ENCODE measurements around the gene ADSL. TPM values are rescaled to one million over a fixed set of nuclear protein-coding genes. Genes with fewer than 3 reads are reported as not detected.

Gene ADSL
- total and polyA plus RNA-seq, 4 donors = 31.1 to 49.0 (median 37.7) TPM

GRCh38 chr22:40323681-40324171 is 22.6 kb upstream of the ADSL start:
- H3K36me3 ChIP-seq (ENCODE audit: control insufficient read depth in 1 of 2, insufficient read depth in 2 of 2, low read length in 1 of 2) = peaks cover 2 to 8% of the 10 kb centered on the region in 2 donors
- intact Hi-C loops (cut with DNase I) = no loop called here
- no peak for ATAC-seq (ENCODE audit: low FRiP score)

DNA sequence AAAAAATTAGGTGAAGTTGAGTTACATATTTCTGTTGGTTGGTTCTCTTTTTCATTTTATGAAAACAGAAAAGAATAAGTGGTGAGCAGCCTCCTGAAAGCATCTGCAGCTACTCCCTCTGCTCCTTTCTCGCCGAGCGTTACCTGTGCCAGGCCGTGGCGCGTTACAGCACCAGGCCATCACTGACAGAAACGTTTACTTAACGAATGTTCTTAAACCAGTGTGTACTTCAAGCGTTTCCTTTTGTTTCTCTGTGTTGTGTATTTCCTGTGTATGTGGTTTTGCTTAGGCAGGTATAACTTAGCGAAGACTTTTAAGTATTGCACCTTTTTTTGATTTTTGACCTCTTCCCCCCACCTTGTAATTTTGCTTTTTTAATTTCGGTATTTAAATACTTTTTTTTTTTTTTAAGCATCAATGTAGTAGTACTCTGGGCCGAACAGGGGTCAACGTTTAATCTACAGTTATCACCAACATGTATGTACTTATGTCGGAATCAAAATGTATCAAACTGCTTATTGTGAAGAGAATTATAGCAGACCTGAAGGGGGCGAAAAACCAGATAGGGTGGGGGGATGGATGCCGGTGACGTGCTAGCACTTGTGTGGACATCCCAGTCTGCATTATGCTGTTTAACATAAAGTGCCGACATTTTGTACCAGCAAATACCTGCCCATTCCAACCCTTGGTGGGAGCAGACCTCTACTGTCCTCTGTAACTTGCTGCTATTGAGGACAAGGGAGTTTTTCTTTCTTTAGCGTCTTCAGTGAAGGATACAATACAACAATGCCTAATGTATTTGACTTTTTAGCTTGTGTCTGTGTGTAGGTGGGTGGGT is 21.6 kb upstream of the ADSL start:
- no peak for ATAC-seq (ENCODE audit: low FRiP score)
- no peaks in the 10 kb centered on the region for H3K27me3 ChIP-seq (ENCODE audit: control insufficient read depth in 1 of 2, insufficient read depth in 2 of 2, low read length in 1 of 2)
- no peak overlapping the region for H3K27ac ChIP-seq (ENCODE audit: low read depth in 1 of 2, low read length in 2 of 2)
- no peaks in the 10 kb centered on the region for H3K4me1 ChIP-seq (ENCODE audit: control insufficient read depth in 1 of 2, insufficient read depth in 2 of 2, low read length in 2 of 2)
- H3K36me3 ChIP-seq (ENCODE audit: control insufficient read depth in 1 of 2, insufficient read depth in 2 of 2, low read length in 1 of 2) = peaks cover 2 to 8% of the 10 kb centered on the region in 2 donors
- no peak for DNase-seq
- H3K9me3 ChIP-seq (ENCODE audit: control insufficient read depth, low read length) = no peaks in the 10 kb centered on the region
- no peak overlapping the region for H3K4me3 ChIP-seq (ENCODE audit: low read length in 2 of 2)
- WGBS, 2 donors = 81 to 82% methylated on average over 19 of the region's 19 CpGs
- intact Hi-C loops (cut with DNase I) = no loop called here

More at GRCh38 chr22:40323681-40324171, 22.6 kb upstream of the ADSL start:
- no peak for DNase-seq
- no peak overlapping the region for H3K4me3 ChIP-seq (ENCODE audit: low read length in 2 of 2)
- no peaks in the 10 kb centered on the region for H3K9me3 ChIP-seq (ENCODE audit: control insufficient read depth, low read length)
- H3K27ac ChIP-seq (ENCODE audit: low read depth in 1 of 2, low read length in 2 of 2) = no peak overlapping the region
- no peaks in the 10 kb centered on the region for H3K4me1 ChIP-seq (ENCODE audit: control insufficient read depth in 1 of 2, insufficient read depth in 2 of 2, low read length in 2 of 2)
- WGBS, 2 donors = 61 to 73% methylated on average over 8 of the region's 8 CpGs
- H3K27me3 ChIP-seq (ENCODE audit: control insufficient read depth in 1 of 2, insufficient read depth in 2 of 2, low read length in 1 of 2) = no peaks in the 10 kb centered on the region

- intact Hi-C loops (cut with DNase I) = no loop called here
- Histone ChIP-seq H3K4me1 (ENCODE audit: control insufficient read depth in 1 of 2, insufficient read depth in 2 of 2, low read length in 2 of 2) (no peaks in the 10 kb centered on the region), H3K27me3 (ENCODE audit: control insufficient read depth in 1 of 2, insufficient read depth in 2 of 2, low read length in 1 of 2) (no peaks in the 10 kb centered on the region), H3K27ac (ENCODE audit: low read depth in 1 of 2, low read length in 2 of 2) (no peak overlapping the region), H3K9me3 (ENCODE audit: control insufficient read depth, low read length) (no peaks in the 10 kb centered on the region), H3K36me3 (ENCODE audit: control insufficient read depth in 1 of 2, insufficient read depth in 2 of 2, low read length in 1 of 2) (peaks cover 2 to 8% of the 10 kb centered on the region in 2 donors), H3K4me3 (ENCODE audit: low read length in 2 of 2) (no peak overlapping the region)
- 88 to 89% methylated on average over 6 of the region's 6 CpGs for WGBS, 2 donors
- no peak for ATAC-seq (ENCODE audit: low FRiP score)
- DNase-seq = no peak
These were observed 21.0 kb upstream of the ADSL start for GRCh38 chr22:40325315-40325714.

DNA sequence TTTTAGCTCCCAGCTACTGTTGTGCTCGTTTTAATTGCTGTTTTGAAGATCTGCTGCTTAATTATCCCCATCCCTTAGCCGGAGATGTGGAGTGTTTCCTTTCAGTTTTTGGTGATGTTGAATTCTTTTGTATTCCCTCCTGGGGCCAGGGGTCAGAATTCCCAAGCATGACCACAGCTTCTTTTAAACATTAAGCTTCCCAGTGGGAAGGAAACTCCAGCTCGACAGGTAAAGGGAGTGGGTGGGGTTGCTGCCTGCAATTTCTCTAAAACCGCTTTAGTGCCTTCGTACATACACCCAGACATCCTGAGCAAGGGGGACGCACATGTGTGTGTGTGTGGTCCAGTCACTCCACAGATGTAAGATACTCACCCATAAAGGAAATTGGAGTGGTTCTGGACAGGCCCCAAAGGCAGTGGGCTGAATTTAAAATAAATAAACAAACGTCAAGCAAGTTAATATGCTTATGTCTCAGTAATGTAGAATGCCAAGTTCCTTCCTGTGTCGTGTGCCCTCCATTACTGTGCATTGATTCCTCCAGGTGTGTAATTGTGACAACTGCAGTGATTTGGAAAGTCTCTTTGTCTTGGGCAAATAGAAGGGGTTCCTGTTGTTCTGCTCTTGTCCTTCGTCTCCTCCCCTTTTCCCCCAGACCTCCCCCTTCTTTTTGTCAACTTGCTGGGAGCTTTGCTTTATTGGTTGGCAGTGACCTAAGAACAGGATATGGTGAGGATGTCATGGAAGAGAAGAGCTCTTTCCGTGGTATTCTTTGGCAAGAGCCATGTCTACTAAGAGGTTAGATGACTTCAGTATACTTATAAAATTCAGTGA is 19.2 kb upstream of the ADSL start:
- Histone ChIP-seq H3K4me1 (ENCODE audit: control insufficient read depth in 1 of 2, insufficient read depth in 2 of 2, low read length in 2 of 2) (no peaks in the 10 kb centered on the region), H3K27me3 (ENCODE audit: control insufficient read depth in 1 of 2, insufficient read depth in 2 of 2, low read length in 1 of 2) (no peaks in the 10 kb centered on the region), H3K36me3 (ENCODE audit: control insufficient read depth in 1 of 2, insufficient read depth in 2 of 2, low read length in 1 of 2) (peaks cover 2 to 8% of the 10 kb centered on the region in 2 donors), H3K9me3 (ENCODE audit: control insufficient read depth, low read length) (no peaks in the 10 kb centered on the region), H3K27ac (ENCODE audit: low read depth in 1 of 2, low read length in 2 of 2) (no peak overlapping the region), H3K4me3 (ENCODE audit: low read length in 2 of 2) (no peak overlapping the region)
- no peak for DNase-seq
- intact Hi-C loops (cut with DNase I) = no loop called here
- ATAC-seq (ENCODE audit: low FRiP score) = no peak
- 49 to 55% methylated on average over 10 of the region's 10 CpGs for WGBS, 2 donors

GRCh38 chr22:40328546-40329456 is 17.5 kb upstream of the ADSL start:
- no peak for ATAC-seq (ENCODE audit: low FRiP score)
- peaks cover 4 to 5% of the 10 kb centered on the region in 2 donors for H3K36me3 ChIP-seq (ENCODE audit: control insufficient read depth in 1 of 2, insufficient read depth in 2 of 2, low read length in 1 of 2)
- no peak overlapping the region for H3K27ac ChIP-seq (ENCODE audit: low read depth in 1 of 2, low read length in 2 of 2)
- no peak for DNase-seq
- 84 to 87% methylated on average over 9 of the region's 9 CpGs for WGBS, 2 donors
- H3K4me1 ChIP-seq (ENCODE audit: control insufficient read depth in 1 of 2, insufficient read depth in 2 of 2, low read length in 2 of 2) = no peaks in the 10 kb centered on the region
- no peaks in the 10 kb centered on the region for H3K27me3 ChIP-seq (ENCODE audit: control insufficient read depth in 1 of 2, insufficient read depth in 2 of 2, low read length in 1 of 2)
- no peaks in the 10 kb centered on the region for H3K9me3 ChIP-seq (ENCODE audit: control insufficient read depth, low read length)
- intact Hi-C loops (cut with DNase I) = no loop called here
- H3K4me3 ChIP-seq (ENCODE audit: low read length in 2 of 2) = no peak overlapping the region

DNA sequence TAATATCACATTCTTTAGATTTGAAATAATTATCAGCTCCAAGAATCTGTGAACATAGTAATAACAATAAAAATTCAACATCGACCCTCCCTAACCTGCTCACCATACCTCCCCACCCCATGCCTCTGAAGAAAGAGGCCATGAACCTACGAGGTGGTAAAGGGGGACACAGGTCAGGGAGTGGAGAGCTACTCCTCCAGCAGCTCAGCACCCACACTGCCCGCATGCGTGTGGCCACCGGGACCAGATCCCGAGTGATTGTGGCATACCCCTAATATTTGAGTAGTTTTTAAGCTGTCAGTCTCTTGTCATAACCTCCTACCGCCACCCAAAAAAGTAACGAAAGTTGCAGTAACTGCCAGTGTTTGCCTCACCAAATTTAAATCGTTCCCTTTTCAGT is 16.8 kb upstream of the ADSL start:
- 89 to 91% methylated on average over 9 of the region's 9 CpGs for WGBS, 2 donors
- Histone ChIP-seq H3K36me3 (ENCODE audit: control insufficient read depth in 1 of 2, insufficient read depth in 2 of 2, low read length in 1 of 2) (peaks cover 4 to 5% of the 10 kb centered on the region in 2 donors), H3K27ac (ENCODE audit: low read depth in 1 of 2, low read length in 2 of 2) (no peak overlapping the region), H3K9me3 (ENCODE audit: control insufficient read depth, low read length) (no peaks in the 10 kb centered on the region), H3K4me3 (ENCODE audit: low read length in 2 of 2) (no peak overlapping the region), H3K4me1 (ENCODE audit: control insufficient read depth in 1 of 2, insufficient read depth in 2 of 2, low read length in 2 of 2) (no peaks in the 10 kb centered on the region), H3K27me3 (ENCODE audit: control insufficient read depth in 1 of 2, insufficient read depth in 2 of 2, low read length in 1 of 2) (no peaks in the 10 kb centered on the region)
- ATAC-seq (ENCODE audit: low FRiP score) = no peak
- DNase-seq = no peak
- intact Hi-C loops (cut with DNase I) = no loop called here

GRCh38 chr22:40330086-40330485 is 16.2 kb upstream of the ADSL start:
- DNase-seq = no peak
- WGBS, 2 donors = 79 to 83% methylated on average over 4 of the region's 4 CpGs
- Histone ChIP-seq H3K4me3 (ENCODE audit: low read length in 2 of 2) (no peak overlapping the region), H3K27ac (ENCODE audit: low read depth in 1 of 2, low read length in 2 of 2) (no peak overlapping the region), H3K9me3 (ENCODE audit: control insufficient read depth, low read length) (no peaks in the 10 kb centered on the region), H3K27me3 (ENCODE audit: control insufficient read depth in 1 of 2, insufficient read depth in 2 of 2, low read length in 1 of 2) (no peaks in the 10 kb centered on the region), H3K4me1 (ENCODE audit: control insufficient read depth in 1 of 2, insufficient read depth in 2 of 2, low read length in 2 of 2) (no peaks in the 10 kb centered on the region), H3K36me3 (ENCODE audit: control insufficient read depth in 1 of 2, insufficient read depth in 2 of 2, low read length in 1 of 2) (peaks cover 3 to 5% of the 10 kb centered on the region in 2 donors)
- ATAC-seq (ENCODE audit: low FRiP score) = no peak
- intact Hi-C loops (cut with DNase I) = no loop called here

DNA sequence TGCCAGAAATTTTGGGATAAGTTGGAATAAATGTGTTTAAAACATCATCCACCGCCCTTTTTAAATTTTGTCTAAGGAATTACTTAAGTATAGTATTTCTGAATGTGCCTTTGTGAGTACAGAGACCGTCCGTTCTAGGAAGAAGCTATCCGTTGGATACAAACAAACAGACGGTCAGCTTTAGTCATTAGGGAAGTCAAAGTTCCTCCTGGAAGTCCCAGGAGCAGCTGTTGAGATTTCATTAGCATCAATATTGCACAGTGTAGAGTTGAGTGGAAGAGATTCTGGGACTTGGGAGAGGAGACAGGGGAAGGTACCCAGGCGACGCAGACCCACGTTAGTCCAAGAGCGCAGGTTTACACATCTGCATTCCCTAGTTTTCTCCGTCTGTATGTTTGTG is 15.7 kb upstream of the ADSL start:
- intact Hi-C loops (cut with DNase I) = no loop called here
- H3K4me1 ChIP-seq (ENCODE audit: control insufficient read depth in 1 of 2, insufficient read depth in 2 of 2, low read length in 2 of 2) = no peaks in the 10 kb centered on the region
- ATAC-seq (ENCODE audit: low FRiP score) = no peak
- H3K36me3 ChIP-seq (ENCODE audit: control insufficient read depth in 1 of 2, insufficient read depth in 2 of 2, low read length in 1 of 2) = peaks cover 3 to 5% of the 10 kb centered on the region in 2 donors
- no peak overlapping the region for H3K27ac ChIP-seq (ENCODE audit: low read depth in 1 of 2, low read length in 2 of 2)
- 82 to 91% methylated on average over 10 of the region's 10 CpGs for WGBS, 2 donors
- no peaks in the 10 kb centered on the region for H3K9me3 ChIP-seq (ENCODE audit: control insufficient read depth, low read length)
- no peaks in the 10 kb centered on the region for H3K27me3 ChIP-seq (ENCODE audit: control insufficient read depth in 1 of 2, insufficient read depth in 2 of 2, low read length in 1 of 2)
- DNase-seq = no peak
- no peak overlapping the region for H3K4me3 ChIP-seq (ENCODE audit: low read length in 2 of 2)

Measured in aorta (tissue), 5 donors.